Fibroblast of mammary gland (primary cell): ENCODE measurements around the gene TESPA1.
A peak's percentile ranks its signal among the peaks of the same experiment; 100 is the strongest.
"Not testable (repeated sequence)": the region's sequence is repeated elsewhere in the genome, so short reads cannot be mapped to it uniquely, and the experiment has no call there.

Experiments used
- DNase-seq: peaks from one replicate; pipeline ENCODE4 v3.0.0-alpha.2; 2010; ENCODE audit warnings: low read depth
- H3K4me3 ChIP-seq: 2 replicates; pipeline ENCODE4 v1.5.1; 2011; ENCODE audit warnings: low read depth, mild to moderate bottlenecking, low read length, moderate library complexity; ENCODE audit not compliant: control insufficient read depth
- CTCF ChIP-seq: conservative IDR thresholded peaks from 2 replicates; pipeline ENCODE4 v1.5.1; 2011; ENCODE audit warnings: low read depth, low read length, inconsistent platforms; ENCODE audit not compliant: control insufficient read depth, insufficient read depth

Gene TESPA1

GRCh38 chr12:54993181-54993835 lies 8.7 kb upstream of the TESPA1 start:
- peak; percentile 67 for DNase-seq

GRCh38 chr12:54991991-54992375 lies 7.4 kb upstream of the TESPA1 start:
- no peak overlapping the region for H3K4me3 ChIP-seq
- no peak for TF ChIP-seq CTCF
- DNase-seq: no peak

More at GRCh38 chr12:54993181-54993835, 8.7 kb upstream of the TESPA1 start:
- TF ChIP-seq CTCF: peak; percentile 83
- no peak overlapping the region for H3K4me3 ChIP-seq

- DNase-seq: no peak
- H3K4me3 ChIP-seq: no peak overlapping the region
- no peak for TF ChIP-seq CTCF
Observed at GRCh38 chr12:54991161-54991990, 6.8 kb upstream of the TESPA1 start.

- no peak for TF ChIP-seq CTCF
- no peak for DNase-seq
- H3K4me3 ChIP-seq: no peak overlapping the region
Observed at GRCh38 chr12:54989829-54990228, 5.3 kb upstream of the TESPA1 start.

GRCh38 chr12:54988402-54989054 lies 4.0 kb upstream of the TESPA1 start:
- no peak for TF ChIP-seq CTCF
- DNase-seq: peak; percentile 56
- H3K4me3 ChIP-seq: no peak overlapping the region

- no peak for TF ChIP-seq CTCF
- H3K4me3 ChIP-seq: no peak overlapping the region
- no peak for DNase-seq
Observed at GRCh38 chr12:54987611-54988231, 3.2 kb upstream of the TESPA1 start.

GRCh38 chr12:54986773-54987172 lies 2.2 kb upstream of the TESPA1 start:
- not testable (repeated sequence) for DNase-seq, H3K4me3 ChIP-seq
